ENCODE measurements around the gene PLXND1.
"Not testable (repeated sequence)": the region's sequence is repeated elsewhere in the genome, so short reads cannot be mapped to it uniquely, and the experiment has no call there.

PLXND1 gene

GRCh38 chr3:129529436-129530210 is 76.9 kb downstream of the PLXND1 start:
- no peak for DNase-seq (ENCODE audit: low read depth in 2 of 2)

GRCh38 chr3:129528589-129529100 is 77.8 kb downstream of the PLXND1 start, which contains the start of gene RHO:
Gene RHO (plus strand): TSS chr3:129528639. CDS start chr3:129528734, 95 bp downstream.
- DNase-seq (ENCODE audit: low read depth in 2 of 2): no peak

DNA sequence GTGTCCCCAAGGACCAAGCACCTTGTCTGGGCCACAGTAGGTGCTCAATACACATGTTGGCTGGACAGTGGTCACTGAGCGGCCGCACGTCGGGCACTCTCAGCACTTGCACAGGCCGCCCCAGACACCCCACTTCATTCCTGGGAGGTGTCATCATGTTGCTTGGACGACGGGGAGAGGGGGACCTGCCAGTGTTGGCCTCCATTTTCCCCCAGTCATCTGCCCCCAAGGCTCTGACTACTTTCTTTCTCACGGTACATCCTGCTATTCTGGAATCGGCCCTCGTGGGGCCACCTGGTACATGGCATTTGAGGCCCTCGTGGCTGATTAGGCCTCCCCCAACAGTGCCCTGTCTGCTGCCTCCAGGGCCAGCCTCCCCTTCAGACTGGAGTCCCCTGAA is 79.2 kb downstream of the PLXND1 start:
- no peak for DNase-seq (ENCODE audit: low read depth in 2 of 2)

DNA sequence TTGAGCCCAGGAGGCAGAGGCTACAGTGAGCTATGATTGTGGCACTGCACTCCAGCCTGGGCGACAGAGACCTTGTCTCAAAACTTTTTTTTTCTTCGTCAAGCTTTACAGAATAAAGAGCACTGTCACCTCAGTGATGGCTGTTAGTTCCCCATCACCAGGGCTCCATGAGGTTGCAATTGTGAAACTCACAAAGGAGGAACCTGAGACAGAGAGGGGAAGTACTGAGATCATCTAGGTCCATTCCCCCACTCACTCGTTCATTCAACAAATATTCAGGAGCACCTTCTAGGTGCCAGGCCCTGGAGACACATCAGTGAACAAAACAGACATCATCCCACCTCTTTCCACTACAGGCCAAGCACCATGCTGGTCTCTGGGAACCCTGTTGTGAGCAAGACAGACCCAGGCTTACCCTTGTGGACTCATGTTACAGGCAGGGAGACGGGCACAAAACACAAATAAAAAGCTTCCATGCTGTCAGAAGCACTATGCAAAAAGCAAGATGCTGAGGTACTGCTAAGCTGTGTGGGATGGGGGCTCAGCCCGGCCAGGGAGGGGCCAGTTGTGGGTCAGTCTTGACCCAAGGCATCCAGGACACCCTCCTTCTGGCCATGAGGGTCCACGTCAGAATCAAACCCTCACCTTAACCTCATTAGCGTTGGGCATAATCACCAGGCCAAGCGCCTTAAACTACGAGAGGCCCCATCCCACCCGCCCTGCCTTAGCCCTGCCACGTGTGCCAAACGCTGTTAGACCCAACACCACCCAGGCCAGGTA is 80.2 kb downstream of the PLXND1 start:
- DNase-seq (ENCODE audit: low read depth in 2 of 2): no peak

- no peak for DNase-seq (ENCODE audit: low read depth in 2 of 2)
Observed at GRCh38 chr3:129525341-129525968, 81.0 kb downstream of the PLXND1 start.

DNA sequence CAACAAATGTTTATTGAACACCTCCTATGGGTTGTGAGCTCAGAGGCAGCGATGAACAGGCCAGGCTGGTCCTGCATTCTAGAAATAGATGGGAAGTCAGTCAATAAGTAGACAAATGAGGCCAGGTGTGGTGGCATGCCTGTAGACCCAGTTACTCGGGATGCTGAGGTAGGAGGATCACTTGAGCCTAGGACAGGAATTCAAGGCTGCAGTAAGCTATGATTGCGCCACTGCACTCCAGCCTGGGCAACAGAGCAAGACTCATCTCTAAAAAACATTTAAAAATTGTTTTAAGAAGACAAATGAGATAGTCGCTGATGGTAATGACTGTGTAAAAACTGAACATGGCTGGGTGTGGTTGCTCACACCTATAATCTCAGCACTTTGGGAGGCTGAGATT is 82.4 kb downstream of the PLXND1 start:
- no peak for DNase-seq (ENCODE audit: low read depth in 2 of 2)

GRCh38 chr3:129522953-129523352 is 83.5 kb downstream of the PLXND1 start:
- DNase-seq (ENCODE audit: low read depth in 2 of 2): no peak

GRCh38 chr3:129521611-129522010 is 84.9 kb downstream of the PLXND1 start:
- DNase-seq (ENCODE audit: low read depth in 2 of 2): no peak

DNA sequence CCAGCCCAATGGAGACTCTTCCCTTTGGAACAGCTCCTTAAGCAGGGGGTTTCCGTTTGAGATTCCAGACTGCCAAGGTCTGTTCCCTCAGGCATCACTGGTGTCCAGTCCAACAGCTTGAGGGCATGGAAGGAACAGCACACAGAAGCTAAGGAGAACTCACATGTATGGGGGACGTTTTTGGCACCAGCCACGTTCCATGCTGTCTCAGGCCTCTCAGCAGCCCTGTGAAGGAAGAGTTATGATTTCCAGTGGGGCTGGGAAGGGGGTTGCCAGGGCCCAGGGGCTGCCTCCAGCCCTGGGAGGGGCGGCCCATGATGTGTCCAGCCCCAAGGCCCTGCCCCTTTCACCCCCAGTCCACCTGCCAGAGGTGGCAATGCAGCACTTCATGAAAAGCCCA is 85.5 kb downstream of the PLXND1 start:
- no peak for DNase-seq (ENCODE audit: low read depth in 2 of 2)

- DNase-seq (ENCODE audit: low read depth in 2 of 2): no peak
Observed at GRCh38 chr3:129519896-129520715, 86.4 kb downstream of the PLXND1 start.

- no peak for DNase-seq (ENCODE audit: low read depth in 2 of 2)
Observed at GRCh38 chr3:129519449-129519848, 87.0 kb downstream of the PLXND1 start.

DNA sequence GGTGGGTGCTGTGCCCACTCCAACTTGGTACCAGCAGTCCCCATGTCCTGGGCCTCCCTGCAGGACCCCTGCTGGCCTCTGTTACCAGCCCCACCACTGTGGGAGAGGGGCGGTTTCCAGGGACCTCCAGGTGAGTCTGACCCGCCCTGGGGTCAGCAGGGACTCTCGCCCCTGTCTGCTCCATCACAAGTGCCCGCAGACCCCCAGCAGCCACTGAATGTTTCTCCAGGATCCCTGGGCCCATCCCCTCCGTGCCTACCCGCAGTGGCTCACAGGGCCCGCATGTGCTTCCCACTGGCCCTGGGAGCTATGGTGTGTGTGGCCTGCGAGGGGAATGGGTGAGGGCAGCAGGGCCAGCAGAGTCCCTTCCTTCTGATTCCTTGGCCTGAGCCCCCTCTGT is 87.9 kb downstream of the PLXND1 start:
- no peak for DNase-seq (ENCODE audit: low read depth in 2 of 2)

GRCh38 chr3:129518038-129518561 is 88.4 kb downstream of the PLXND1 start:
- DNase-seq (ENCODE audit: low read depth in 2 of 2): no peak

GRCh38 chr3:129517516-129517915 is 89.0 kb downstream of the PLXND1 start:
- no peak for DNase-seq (ENCODE audit: low read depth in 2 of 2)

- not testable (repeated sequence) for DNase-seq (ENCODE audit: low read depth in 2 of 2)
Observed at GRCh38 chr3:129515821-129516432, 90.5 kb downstream of the PLXND1 start.

GRCh38 chr3:129515108-129515820 is 91.2 kb downstream of the PLXND1 start:
- DNase-seq (ENCODE audit: low read depth in 2 of 2): not testable (repeated sequence)

DNA sequence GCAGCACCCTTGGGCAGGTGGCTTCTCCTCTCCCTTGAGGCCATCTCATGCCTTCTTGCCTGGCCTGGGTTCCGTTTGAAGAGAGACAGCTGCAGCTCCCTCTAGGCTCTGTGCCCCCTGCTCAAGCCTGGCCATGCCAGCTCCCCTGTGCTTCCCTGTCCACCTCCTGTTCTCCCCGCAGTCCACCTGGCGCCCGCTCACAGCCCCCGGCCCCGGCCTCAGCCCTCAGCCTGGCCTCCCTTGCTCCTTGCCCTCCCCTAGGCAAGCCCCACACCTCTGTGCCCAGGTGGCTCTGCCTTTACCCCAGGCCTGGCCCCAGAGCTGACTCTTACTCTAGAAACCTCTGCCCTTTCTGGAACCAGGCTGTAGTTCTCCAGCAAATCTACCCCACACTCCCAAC is 91.9 kb downstream of the PLXND1 start:
- no peak for DNase-seq (ENCODE audit: low read depth in 2 of 2)

GRCh38 chr3:129514110-129514509 is 92.4 kb downstream of the PLXND1 start:
- no peak for DNase-seq (ENCODE audit: low read depth in 2 of 2)

DNA sequence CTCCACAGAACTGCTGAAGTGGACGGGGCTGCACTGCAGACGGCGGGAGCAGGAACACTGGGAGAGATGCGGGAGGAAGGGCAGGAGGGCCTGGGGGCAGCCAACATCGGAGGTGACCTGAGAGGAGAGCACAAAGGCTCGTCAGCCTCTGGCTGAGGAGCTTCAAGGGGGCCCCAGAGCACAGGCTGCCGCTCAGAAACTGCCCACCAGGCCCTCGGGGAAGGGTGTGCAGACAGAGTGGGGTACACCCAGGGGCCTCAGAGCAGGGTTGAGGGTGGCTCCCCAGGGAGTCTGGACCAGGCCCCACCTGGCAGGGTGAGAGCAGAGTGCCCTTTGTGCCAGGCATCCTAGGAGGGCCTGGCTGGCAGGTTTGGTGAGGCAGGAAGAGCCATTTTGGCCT is 92.8 kb downstream of the PLXND1 start:
- no peak for DNase-seq (ENCODE audit: low read depth in 2 of 2)

GRCh38 chr3:129512595-129512994 is 93.9 kb downstream of the PLXND1 start:
- DNase-seq (ENCODE audit: low read depth in 2 of 2): no peak
